Lung (tissue), 12 donors: ENCODE measurements around the gene SMIM41. TPM values are rescaled to one million over a fixed set of nuclear protein-coding genes. Genes with fewer than 3 reads are reported as not detected.

Experiments
- ATAC-seq: fragments of 200-7000 bp; cut with Tn5 transposase; one replicate; pipeline ENCODE4 v1.9.1; 2020; ENCODE audit warnings: moderate number of reproducible peaks; ENCODE audit not compliant: insufficient read depth, low FRiP score
- DNase-seq, 3 donors: peaks; one replicate each; pipeline ENCODE4 v3.0.0-alpha.2; 2013 to 2017
- H3K27ac ChIP-seq, 2 donors: one replicate each; pipeline ENCODE4 v1.5.1; 2013; ENCODE audit warnings: mild to moderate bottlenecking in 2 of 2, moderate library complexity in 2 of 2, control low read depth in 1 of 2, inconsistent platforms in 1 of 2, low read depth in 1 of 2, low read length in 1 of 2
- H3K27me3 ChIP-seq, 3 donors: one replicate each; pipeline ENCODE4 v1.5.1; 2013; ENCODE audit warnings: low read length in 2 of 3; ENCODE audit not compliant: control insufficient read depth in 3 of 3, insufficient read depth in 3 of 3
- H3K36me3 ChIP-seq, 4 donors: one replicate each; pipeline ENCODE4 v1.5.1; 2013; ENCODE audit warnings: low read length in 4 of 4, mild to moderate bottlenecking in 1 of 4, moderate library complexity in 1 of 4; ENCODE audit not compliant: control insufficient read depth in 4 of 4, insufficient read depth in 4 of 4
- H3K4me1 ChIP-seq, 5 donors: one replicate each; pipeline ENCODE4 v1.5.1; 2013; ENCODE audit warnings: low read length in 5 of 5, mild to moderate bottlenecking in 2 of 5, moderate library complexity in 1 of 5; ENCODE audit not compliant: control insufficient read depth in 5 of 5, insufficient read depth in 5 of 5
- H3K4me3 ChIP-seq: one replicate; pipeline ENCODE4 v1.5.1; 2013; ENCODE audit warnings: mild to moderate bottlenecking, control low read depth, moderate library complexity
- H3K9ac ChIP-seq, 2 donors: one replicate each; pipeline ENCODE4 v1.5.1; 2013; ENCODE audit warnings: low read length in 2 of 2, control low read depth in 1 of 2; ENCODE audit not compliant: insufficient read depth in 1 of 2
- H3K9me3 ChIP-seq, 4 donors: one replicate each; pipeline ENCODE4 v1.5.1; 2013; ENCODE audit warnings: low read length in 3 of 4, mild to moderate bottlenecking in 1 of 4, moderate library complexity in 1 of 4; ENCODE audit not compliant: control insufficient read depth in 4 of 4, insufficient read depth in 3 of 4
- WGBS, 2 donors: extraction: QIAGEN DNeasy Blood & Tissue Kit; methylation state at CpG; one replicate each; pipeline ENCODE4 v1.1.7; 2013; 5-methylcytosine and 5-hydroxymethylcytosine counted together
- polyA plus RNA-seq, 2 donors: library from polyadenylated mRNA; stranded (reverse); fragments of 200-250 nt; gene quantifications; one replicate each; pipeline ENCODE4 v1.2.1, GENCODE V29; 2013
- total RNA-seq, 2 donors: library from RNA; depleted of rRNA in 1 of 2; stranded (reverse); fragments of >200 nt in 1 of 2; gene quantifications; one replicate each; pipeline ENCODE4 v1.2.1, GENCODE V29; 2014 to 2021
- TF ChIP-seq, protein P1 (sequence below): IDR thresholded peaks from 2 replicates; pipeline ENCODE4 v1.5.1; 2012; ENCODE audit warnings: mild to moderate bottlenecking; ENCODE audit errors: control extremely low read depth, extremely low read depth
- donor health status: control.
- donor health status: control.
- donor health status: Bipolar disorder and iron deficiency.
- donor health status: healthy.
- donor health status: DM: yes; HTN: yes; CAD: no.

Gene SMIM41
- total and polyA plus RNA-seq, 4 donors, result 1.9 to 7.6 (median 4.3) TPM

DNA sequence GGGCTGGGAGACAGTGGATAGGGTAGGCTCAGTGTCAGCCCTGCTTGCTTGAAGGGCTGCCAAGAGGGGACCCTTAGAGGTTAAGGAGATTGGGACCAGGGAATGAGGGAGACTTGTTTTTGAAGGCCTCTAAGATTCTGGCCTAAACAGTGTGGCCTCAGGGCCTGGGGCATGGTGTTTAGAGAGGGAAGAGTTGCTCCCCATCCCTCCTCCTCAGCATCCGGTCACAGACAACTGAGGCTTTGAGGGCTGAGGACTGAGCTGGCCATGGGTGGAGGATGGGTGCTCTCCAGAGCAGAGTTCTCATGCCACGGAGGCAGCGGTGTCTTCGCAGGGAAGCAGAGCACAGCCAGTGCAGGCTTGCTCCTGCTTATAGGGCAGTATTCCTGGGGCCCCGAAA is 62.9 kb downstream of the SMIM41 start:
- 79 to 92% methylated on average over 5 of the region's 5 CpGs for WGBS, 2 donors
- H3K27me3 ChIP-seq, result no peaks in the 10 kb centered on the region
- no peak for ATAC-seq

DNA sequence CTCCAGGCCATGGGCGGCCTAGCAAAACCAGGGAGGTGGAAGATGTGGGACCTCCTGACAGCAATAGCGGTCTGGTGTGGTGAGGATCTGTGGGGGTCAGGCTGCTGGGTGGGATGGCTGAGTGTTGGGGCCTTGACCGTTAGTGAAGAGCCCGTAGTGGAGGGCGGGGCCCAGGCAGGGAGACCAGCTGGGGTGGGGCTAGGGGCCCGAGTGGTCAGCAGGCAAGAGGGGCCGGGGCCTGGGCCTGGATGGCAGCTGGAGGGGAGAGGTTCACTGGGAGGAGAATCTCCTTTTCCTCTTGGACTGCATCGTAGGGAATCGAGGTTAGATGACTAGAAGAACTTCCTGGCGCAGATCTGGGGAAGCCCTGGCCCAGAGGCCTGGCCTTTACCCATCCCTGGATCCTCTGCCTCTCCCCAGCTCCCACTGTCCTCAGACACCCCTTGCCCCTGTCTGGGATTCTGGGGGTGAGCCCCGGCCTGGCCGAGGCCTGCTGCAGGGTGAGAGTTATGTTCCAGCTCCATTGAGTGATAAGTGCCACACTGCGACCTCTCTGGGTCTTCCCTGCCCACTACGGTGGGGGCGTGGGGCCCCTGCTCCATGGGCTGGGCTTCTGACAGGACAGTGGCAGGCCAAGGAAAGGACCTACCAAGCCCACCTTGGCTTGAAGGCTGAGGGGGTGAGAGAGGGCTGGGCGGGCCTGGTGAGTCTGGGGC is 65.2 kb downstream of the SMIM41 start:
- no peak overlapping the region for H3K9ac ChIP-seq
- 85 to 90% methylated on average over 16 of the region's 16 CpGs for WGBS, 2 donors
- H3K4me1 ChIP-seq, result peaks cover 0 to 31% (median 8%) of the 10 kb centered on the region in 5 donors
- H3K4me3 ChIP-seq, result no peak overlapping the region
- H3K27me3 ChIP-seq, result no peaks in the 10 kb centered on the region
- DNase-seq (no peak), ATAC-seq (no peak)
- no peaks in the 10 kb centered on the region for H3K9me3 ChIP-seq
- TF ChIP-seq, protein P1, sequence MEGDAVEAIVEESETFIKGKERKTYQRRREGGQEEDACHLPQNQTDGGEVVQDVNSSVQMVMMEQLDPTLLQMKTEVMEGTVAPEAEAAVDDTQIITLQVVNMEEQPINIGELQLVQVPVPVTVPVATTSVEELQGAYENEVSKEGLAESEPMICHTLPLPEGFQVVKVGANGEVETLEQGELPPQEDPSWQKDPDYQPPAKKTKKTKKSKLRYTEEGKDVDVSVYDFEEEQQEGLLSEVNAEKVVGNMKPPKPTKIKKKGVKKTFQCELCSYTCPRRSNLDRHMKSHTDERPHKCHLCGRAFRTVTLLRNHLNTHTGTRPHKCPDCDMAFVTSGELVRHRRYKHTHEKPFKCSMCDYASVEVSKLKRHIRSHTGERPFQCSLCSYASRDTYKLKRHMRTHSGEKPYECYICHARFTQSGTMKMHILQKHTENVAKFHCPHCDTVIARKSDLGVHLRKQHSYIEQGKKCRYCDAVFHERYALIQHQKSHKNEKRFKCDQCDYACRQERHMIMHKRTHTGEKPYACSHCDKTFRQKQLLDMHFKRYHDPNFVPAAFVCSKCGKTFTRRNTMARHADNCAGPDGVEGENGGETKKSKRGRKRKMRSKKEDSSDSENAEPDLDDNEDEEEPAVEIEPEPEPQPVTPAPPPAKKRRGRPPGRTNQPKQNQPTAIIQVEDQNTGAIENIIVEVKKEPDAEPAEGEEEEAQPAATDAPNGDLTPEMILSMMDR, result no peak
- peak overlapping the region in 1 of 2 donors; percentile 48 for H3K27ac ChIP-seq
- H3K36me3 ChIP-seq, result no peaks in the 10 kb centered on the region

More for the DNA sequence above, 62.9 kb downstream of the SMIM41 start:
- Histone ChIP-seq H3K36me3 (no peaks in the 10 kb centered on the region), H3K4me3 (no peak overlapping the region), H3K4me1 (peaks cover 0 to 21% (median 0%) of the 10 kb centered on the region in 5 donors), H3K27ac (no peak overlapping the region), H3K9ac (no peak overlapping the region), H3K9me3 (no peaks in the 10 kb centered on the region)
- TF ChIP-seq, protein P1, result no peak
- no peak for DNase-seq

DNA sequence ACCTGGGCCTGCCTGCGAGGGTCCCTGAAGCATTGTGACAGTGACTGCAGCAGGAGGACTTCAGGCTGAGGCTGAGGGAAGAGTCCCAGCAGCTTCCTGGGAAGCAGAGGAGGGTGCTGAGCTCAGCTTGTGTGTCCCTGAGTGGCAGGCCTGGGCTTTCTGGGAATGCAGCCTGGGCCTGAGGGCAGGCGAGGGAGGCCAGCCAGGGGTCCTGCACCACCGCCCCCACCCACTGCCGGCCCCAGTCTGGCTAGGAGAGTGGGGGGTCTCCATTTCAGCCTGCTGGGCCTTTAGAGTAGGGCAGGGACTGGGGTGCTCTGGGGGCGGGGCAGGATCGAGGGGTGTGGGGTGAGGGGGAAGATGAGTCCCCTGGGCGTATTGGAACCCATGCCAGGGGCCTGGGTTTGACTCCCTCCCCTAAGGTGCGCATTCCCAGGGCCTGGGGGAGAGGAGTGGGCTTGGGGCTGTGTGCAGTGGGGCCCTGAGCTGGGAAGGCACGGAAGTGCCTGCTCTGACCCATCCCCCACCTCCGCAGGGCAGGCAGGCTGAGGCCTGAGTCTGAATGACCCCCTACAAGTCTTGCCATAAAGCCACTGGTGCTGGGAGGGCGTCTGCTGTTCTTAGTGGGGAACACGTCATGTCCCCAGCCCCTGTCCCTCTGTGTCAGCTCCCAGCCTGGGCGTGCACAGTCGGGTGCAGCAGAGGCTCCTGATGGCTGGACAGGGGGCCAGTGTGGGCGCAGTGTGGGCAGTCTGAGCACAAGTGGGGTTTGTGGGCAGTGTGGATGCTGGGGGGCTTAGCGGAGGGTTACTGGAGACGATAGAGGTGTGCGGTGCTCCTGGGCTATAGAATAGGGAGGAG is 66.0 kb downstream of the SMIM41 start:
- Histone ChIP-seq H3K4me3 (no peak overlapping the region), H3K9ac (no peak overlapping the region), H3K36me3 (no peaks in the 10 kb centered on the region), H3K4me1 (peaks cover 0 to 38% (median 11%) of the 10 kb centered on the region in 5 donors), H3K27ac (peak overlapping the region in 1 of 2 donors; percentile 92), H3K9me3 (no peaks in the 10 kb centered on the region), H3K27me3 (no peaks in the 10 kb centered on the region)
- TF ChIP-seq, protein P1, result no peak
- WGBS, 2 donors, result 88 to 90% methylated on average over 17 to 18 of the region's 18 CpGs
- ATAC-seq (no peak), DNase-seq (no peak)
